Keratinocyte (primary cell): ENCODE measurements around the gene MLLT1. TPM values are rescaled to one million over a fixed set of nuclear protein-coding genes. Genes with fewer than 3 reads are reported as not detected.

Experiments used
- DNase-seq: peaks from one replicate; pipeline ENCODE4 v3.0.0-alpha.2; 2011; ENCODE audit warnings: low read depth, missing footprints, low spot score
- FAIRE-seq: peaks from 2 replicates; lab custom pipeline; 2011; peaks lifted over from hg19 to GRCh38; lab: Jason Lieb, UNC
- H2AFZ ChIP-seq: 2 replicates; pipeline ENCODE4 v1.6.0; 2012; ENCODE audit warnings: low read length, control low read depth, inconsistent platforms; ENCODE audit not compliant: control insufficient read depth
- H3K27ac ChIP-seq: 2 replicates; pipeline ENCODE4 v1.5.1; 2011; ENCODE audit warnings: low read length; ENCODE audit not compliant: control insufficient read depth, insufficient read depth
- H3K27me3 ChIP-seq: 3 replicates; pipeline ENCODE4 v1.6.0; 2011; ENCODE audit warnings: low read length; ENCODE audit not compliant: control insufficient read depth, insufficient read depth; ENCODE audit errors: extremely low read depth
- H3K36me3 ChIP-seq, 2 experiments: 2 replicates in 1 of 2; 3 replicates in 1 of 2; pipeline ENCODE4 v1.5.1; 2011; ENCODE audit warnings: low read length in 2 of 2, mild to moderate bottlenecking in 1 of 2; ENCODE audit not compliant: control insufficient read depth in 2 of 2, insufficient read depth in 2 of 2; ENCODE audit errors: extremely low read depth in 1 of 2
- H3K4me1 ChIP-seq: 3 replicates; pipeline ENCODE4 v1.5.1; 2011; ENCODE audit warnings: low read length; ENCODE audit not compliant: control insufficient read depth, insufficient read depth; ENCODE audit errors: extremely low read depth
- H3K4me2 ChIP-seq: 3 replicates; pipeline ENCODE4 v1.6.0; 2011; ENCODE audit warnings: low read depth, low read length; ENCODE audit not compliant: control insufficient read depth, insufficient read depth; ENCODE audit errors: extremely low read depth
- H3K4me3 ChIP-seq, 3 experiments: fragments of 200-600 bp in 1 of 3; sonication (generic) in 1 of 3; 2 replicates in 2 of 3; 3 replicates in 1 of 3; pipeline ENCODE4 v1.5.1; 2011 to 2016; ENCODE audit warnings: low read length in 3 of 3, mild to moderate bottlenecking in 3 of 3, control low read depth in 2 of 3, inconsistent platforms in 1 of 3, low read depth in 1 of 3, mixed read lengths in 1 of 3, mixed run types in 1 of 3, moderate library complexity in 1 of 3; ENCODE audit not compliant: control insufficient read depth in 2 of 3, insufficient read depth in 2 of 3; ENCODE audit errors: extremely low read depth in 1 of 3
- H3K79me2 ChIP-seq: 2 replicates; pipeline ENCODE4 v1.6.0; 2012; ENCODE audit warnings: low read length; ENCODE audit not compliant: control insufficient read depth, insufficient read depth
- H3K9ac ChIP-seq: 3 replicates; pipeline ENCODE4 v1.6.0; 2011; ENCODE audit warnings: low read length; ENCODE audit not compliant: control insufficient read depth, insufficient read depth; ENCODE audit errors: extremely low read depth
- H3K9me1 ChIP-seq: 3 replicates; pipeline ENCODE4 v1.6.0; 2011; ENCODE audit warnings: low read length; ENCODE audit not compliant: control insufficient read depth, insufficient read depth; ENCODE audit errors: extremely low read depth
- H3K9me3 ChIP-seq: 2 replicates; pipeline ENCODE4 v1.5.1; 2012; ENCODE audit warnings: low read depth, low read length; ENCODE audit not compliant: control insufficient read depth
- H4K20me1 ChIP-seq: 3 replicates; pipeline ENCODE4 v1.6.0; 2011; ENCODE audit warnings: low read length; ENCODE audit not compliant: control insufficient read depth, insufficient read depth; ENCODE audit errors: extremely low read depth
- EZH2 ChIP-seq: IDR thresholded peaks from one replicate; pipeline ENCODE4 v1.6.1; 2012; ENCODE audit warnings: inconsistent platforms, mild to moderate bottlenecking, low read length, moderate library complexity
- dilution Hi-C: fragments of 300-500 bp; cut with MboI; formaldehyde crosslinking; loops from one replicate; pipeline ENCODE4 v1.7.0; 2020; ENCODE audit warnings: low sequenced_read_pairs; ENCODE audit not compliant: extremely low pct_ligation_motif_present
- polyA plus RNA-seq, 5 experiments: library from polyadenylated mRNA; depleted of rRNA in 3 of 5; stranded (reverse) in 3 of 5; stranded (forward) in 1 of 5; unstranded in 1 of 5; fragments of >200 nt; gene quantifications; 1 replicate in 1 of 5; 2 replicates in 3 of 5; 3 replicates in 1 of 5; pipeline versions ENCODE4 v1.2.1 to v1.2.3, GENCODE V29; 2011 to 2012; ENCODE audit warnings: missing spikeins in 2 of 5, low read depth in 1 of 5, low replicate concordance in 1 of 5
- TF ChIP-seq, protein P1 (sequence below), 3 experiments: IDR thresholded peaks in 1 of 3; conservative IDR thresholded peaks in 1 of 3; optimal IDR thresholded peaks in 1 of 3; 2 replicates in 2 of 3; 3 replicates in 1 of 3; pipeline versions ENCODE3 to v1.5.1; 2011; ENCODE audit warnings: low read length in 3 of 3, mild to moderate bottlenecking in 3 of 3, moderate library complexity in 2 of 3, control low read depth in 1 of 3, inconsistent platforms in 1 of 3; ENCODE audit not compliant: insufficient read depth in 2 of 3; ENCODE audit errors: extremely low read depth in 1 of 3

Gene MLLT1
- polyA plus RNA-seq, 1 donor (not counting 4 experiments of a cell fraction or from before 2014, with no cell fraction given), result 8.3 TPM

DNA sequence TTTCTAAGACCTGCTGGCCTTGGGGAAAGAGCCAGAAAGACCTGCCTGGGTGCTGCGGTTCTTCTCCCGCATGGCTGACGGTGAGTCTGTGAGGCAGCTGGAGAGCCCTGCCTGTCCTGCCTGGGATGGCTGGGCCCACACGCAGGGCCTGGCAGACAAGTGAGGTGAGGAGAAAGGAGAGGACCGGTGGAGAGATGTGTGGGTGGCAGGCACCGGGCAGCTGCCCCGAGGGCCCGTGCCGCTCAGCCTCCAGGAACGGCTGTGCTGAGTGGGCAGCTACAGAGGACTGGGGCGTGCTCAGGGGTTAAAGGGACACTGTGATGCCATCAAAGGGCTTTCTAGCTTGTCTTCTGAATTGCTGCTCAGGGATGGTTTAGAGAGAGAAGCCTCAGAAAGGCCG is 53.8 kb downstream of the MLLT1 start:
- Histone ChIP-seq H3K4me3 (no peak overlapping the region), H3K9ac (no peak overlapping the region), H4K20me1 (peaks cover 7% of the 10 kb centered on the region), H3K4me1 (peaks cover 16% of the 10 kb centered on the region), H3K79me2 (peaks cover 25% of the 10 kb centered on the region), H3K27me3 (no peaks in the 10 kb centered on the region), H3K36me3 (peaks cover 11 to 26% of the 10 kb centered on the region in 2 experiments), H3K9me1 (peaks cover 3% of the 10 kb centered on the region), H3K9me3 (no peaks in the 10 kb centered on the region), H3K27ac (no peak overlapping the region), H3K4me2 (no peak overlapping the region), H2AFZ (no peak overlapping the region)
- DNase-seq (no peak), FAIRE-seq (no peak)
- TF ChIP-seq, protein P1, sequence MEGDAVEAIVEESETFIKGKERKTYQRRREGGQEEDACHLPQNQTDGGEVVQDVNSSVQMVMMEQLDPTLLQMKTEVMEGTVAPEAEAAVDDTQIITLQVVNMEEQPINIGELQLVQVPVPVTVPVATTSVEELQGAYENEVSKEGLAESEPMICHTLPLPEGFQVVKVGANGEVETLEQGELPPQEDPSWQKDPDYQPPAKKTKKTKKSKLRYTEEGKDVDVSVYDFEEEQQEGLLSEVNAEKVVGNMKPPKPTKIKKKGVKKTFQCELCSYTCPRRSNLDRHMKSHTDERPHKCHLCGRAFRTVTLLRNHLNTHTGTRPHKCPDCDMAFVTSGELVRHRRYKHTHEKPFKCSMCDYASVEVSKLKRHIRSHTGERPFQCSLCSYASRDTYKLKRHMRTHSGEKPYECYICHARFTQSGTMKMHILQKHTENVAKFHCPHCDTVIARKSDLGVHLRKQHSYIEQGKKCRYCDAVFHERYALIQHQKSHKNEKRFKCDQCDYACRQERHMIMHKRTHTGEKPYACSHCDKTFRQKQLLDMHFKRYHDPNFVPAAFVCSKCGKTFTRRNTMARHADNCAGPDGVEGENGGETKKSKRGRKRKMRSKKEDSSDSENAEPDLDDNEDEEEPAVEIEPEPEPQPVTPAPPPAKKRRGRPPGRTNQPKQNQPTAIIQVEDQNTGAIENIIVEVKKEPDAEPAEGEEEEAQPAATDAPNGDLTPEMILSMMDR (optimal IDR thresholded peaks at IDR 0.05 in 1 of 3, IDR thresholded peaks at IDR 0.05 in 1 of 3, conservative IDR thresholded peaks at IDR 0.05 in 1 of 3; ENCODE audit: extremely low read depth in 1 of 3, insufficient read depth in 2 of 3, low read length in 3 of 3), result no peak
- dilution Hi-C loops, result no loop called here

DNA sequence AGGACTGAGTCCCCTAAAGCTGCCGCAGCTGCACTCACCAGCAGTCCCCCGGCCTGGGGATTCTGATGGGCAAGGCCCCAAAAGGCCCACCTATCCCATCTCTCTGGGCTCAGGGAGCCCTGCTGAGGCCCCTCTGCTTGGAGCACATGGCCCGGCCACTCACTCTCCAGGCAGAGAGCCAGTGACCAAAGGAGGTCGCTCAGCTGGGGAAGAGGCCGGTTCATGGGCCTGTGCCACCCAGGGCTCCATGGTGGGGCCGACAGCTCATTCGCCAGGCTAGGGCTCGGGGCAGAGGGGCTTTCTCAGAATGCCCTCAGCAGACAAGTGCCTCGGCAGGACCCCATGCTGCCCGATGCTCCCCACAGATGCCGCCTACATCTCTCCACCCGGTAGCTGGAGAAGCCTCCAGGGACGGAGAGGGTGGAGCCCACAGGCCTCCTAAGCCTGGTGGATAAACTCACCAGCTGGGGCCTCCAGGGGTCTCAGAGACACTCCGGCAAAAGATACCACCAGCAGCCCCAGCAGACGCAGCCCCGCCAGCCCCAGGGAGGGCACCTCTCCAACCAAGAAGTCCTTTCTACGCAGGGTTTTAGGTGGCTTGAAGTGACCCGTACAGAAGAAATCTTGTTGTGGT is 54.4 kb downstream of the MLLT1 start:
- DNase-seq (no peak), FAIRE-seq (no peak)
- H3K4me1 ChIP-seq, result peaks cover 16% of the 10 kb centered on the region
- H3K4me2 ChIP-seq, result no peak overlapping the region
- peaks cover 3% of the 10 kb centered on the region for H3K9me1 ChIP-seq
- H3K27me3 ChIP-seq, result no peaks in the 10 kb centered on the region
- peaks cover 19% of the 10 kb centered on the region for H3K79me2 ChIP-seq
- no peak overlapping the region for H2AFZ ChIP-seq
- no peak overlapping the region for H3K9ac ChIP-seq
- dilution Hi-C loops, result no loop called here
- H4K20me1 ChIP-seq, result peaks cover 4% of the 10 kb centered on the region
- H3K27ac ChIP-seq, result no peak overlapping the region
- H3K4me3 ChIP-seq, result no peak overlapping the region
- peaks cover 11 to 26% of the 10 kb centered on the region in 2 experiments for H3K36me3 ChIP-seq
- TF ChIP-seq, protein P1 (optimal IDR thresholded peaks at IDR 0.05 in 1 of 3, IDR thresholded peaks at IDR 0.05 in 1 of 3, conservative IDR thresholded peaks at IDR 0.05 in 1 of 3; ENCODE audit: extremely low read depth in 1 of 3, insufficient read depth in 2 of 3, low read length in 3 of 3), result no peak
- no peak for TF ChIP-seq EZH2
- no peaks in the 10 kb centered on the region for H3K9me3 ChIP-seq
